H1 (cell line): ENCODE data around the gene RAPGEF6. TPM values are rescaled to one million over a fixed set of nuclear protein-coding genes. Genes with fewer than 3 reads are reported as not detected.

Source experiments
- CTCF ChIA-PET: fragments of 300-600 bp; sonication (Branson Sonifier 250); formaldehyde crosslinking; loops from one replicate; lab custom pipeline; 2021; ENCODE audit not compliant: partially characterized antibody; lab: Charles Lee
- POLR2A ChIA-PET: fragments of 300-600 bp; sonication (Branson Sonifier 250); formaldehyde crosslinking; loops from one replicate; lab custom pipeline; 2021; ENCODE audit warnings: inconsistent platforms; ENCODE audit not compliant: partially characterized antibody; lab: Charles Lee
- DNase-seq, 2 experiments: peaks; one replicate each; pipeline versions ENCODE4 v3.0.0 to v3.0.0-alpha.2; 2010 to 2022; ENCODE audit warnings: low spot score in 2 of 2, low read depth in 1 of 2, mixed read lengths in 1 of 2
- FAIRE-seq: peaks from 2 replicates; lab custom pipeline; 2011; peaks lifted over from hg19 to GRCh38; lab: Jason Lieb, UNC
- H2AFZ ChIP-seq: 2 replicates; pipeline ENCODE4 v1.8.1; 2012; ENCODE audit warnings: low read length, inconsistent platforms
- H2AK5ac ChIP-seq: 2 replicates; pipeline ENCODE4 v1.6.1; 2013; ENCODE audit warnings: low read depth, low read length
- H2BK120ac ChIP-seq: replicated peaks from 2 replicates; pipeline ENCODE3; 2013; ENCODE audit warnings: low read depth, low read length, inconsistent platforms
- H2BK12ac ChIP-seq: 2 replicates; pipeline ENCODE4 v1.6.1; 2013; ENCODE audit warnings: low read depth, low read length
- H2BK15ac ChIP-seq: 2 replicates; pipeline ENCODE4 v1.6.1; 2013; ENCODE audit warnings: low read length
- H2BK20ac ChIP-seq: 2 replicates; pipeline ENCODE4 v1.6.1; 2013; ENCODE audit warnings: low read length
- H2BK5ac ChIP-seq: 2 replicates; pipeline ENCODE4 v1.6.1; 2013; ENCODE audit warnings: low read depth, low read length
- H3K14ac ChIP-seq: 2 replicates; pipeline ENCODE4 v1.6.1; 2013; ENCODE audit warnings: inconsistent platforms; ENCODE audit not compliant: insufficient read length
- H3K18ac ChIP-seq: 2 replicates; pipeline ENCODE4 v1.6.1; 2013; ENCODE audit warnings: low read length; ENCODE audit errors: extremely low read depth
- H3K23ac ChIP-seq: 2 replicates; pipeline ENCODE4 v1.6.1; 2013; ENCODE audit warnings: inconsistent platforms; ENCODE audit not compliant: insufficient read length
- H3K23me2 ChIP-seq: 2 replicates; pipeline ENCODE4 v1.6.1; 2013; ENCODE audit warnings: low read depth, low read length
- H3K27ac ChIP-seq: 2 replicates; pipeline ENCODE4 v1.6.1; 2011; ENCODE audit warnings: low read depth, low read length, inconsistent platforms
- H3K27me3 ChIP-seq, 4 experiments: replicated peaks in 1 of 4; 1 replicate in 1 of 4; 2 replicates in 3 of 4; pipeline versions ENCODE4 v1.6.1 to v1.8.1; 2011 to 2013; ENCODE audit warnings: low read length in 3 of 4, mild to moderate bottlenecking in 3 of 4, inconsistent platforms in 2 of 4, mixed read lengths in 2 of 4, moderate library complexity in 1 of 4; ENCODE audit not compliant: control insufficient read depth in 3 of 4, insufficient read depth in 3 of 4; ENCODE audit errors: extremely low read depth in 1 of 4
- H3K36me3 ChIP-seq, 4 experiments: 2 replicates each; pipeline versions ENCODE4 v1.6.1 to v1.8.1; 2011 to 2013; ENCODE audit warnings: mild to moderate bottlenecking in 4 of 4, low read length in 3 of 4, moderate library complexity in 2 of 4, control low read depth in 1 of 4, inconsistent platforms in 1 of 4; ENCODE audit not compliant: insufficient read depth in 4 of 4, control insufficient read depth in 2 of 4
- H3K4ac ChIP-seq: replicated peaks from 2 replicates; pipeline ENCODE3; 2013; ENCODE audit warnings: low read length, low read depth, mixed read lengths, inconsistent platforms; ENCODE audit not compliant: insufficient read length
- H3K4me1 ChIP-seq, 4 experiments: replicated peaks in 1 of 4; 1 replicate in 1 of 4; 2 replicates in 3 of 4; pipeline versions ENCODE4 v1.6.1 to v1.8.1; 2011 to 2013; ENCODE audit warnings: low read length in 3 of 4, inconsistent platforms in 2 of 4, mixed read lengths in 1 of 4; ENCODE audit not compliant: insufficient read depth in 4 of 4, control insufficient read depth in 3 of 4
- H3K4me2 ChIP-seq, 2 experiments: 2 replicates each; pipeline versions ENCODE4 v1.6.1 to v1.8.1; 2011 to 2013; ENCODE audit warnings: low read depth in 2 of 2, low read length in 2 of 2, control low read depth in 1 of 2, inconsistent platforms in 1 of 2, mild to moderate bottlenecking in 1 of 2; ENCODE audit not compliant: insufficient read depth in 1 of 2
- H3K4me3 ChIP-seq, 4 experiments: fragments of 200-600, 300-600 bp in 1 of 4; sonication (generic), shearing (Covaris generic), sonication (Bioruptor Twin) in 1 of 4; 2 replicates each; pipeline versions ENCODE4 v1.5.1 to v1.8.1; 2011 to 2016; ENCODE audit warnings: low read length in 4 of 4, low read depth in 3 of 4, control low read depth in 2 of 4, inconsistent platforms in 2 of 4, mild to moderate bottlenecking in 2 of 4, mixed read lengths in 1 of 4, moderate library complexity in 1 of 4; ENCODE audit not compliant: insufficient read depth in 2 of 4; ENCODE audit errors: extremely low read depth in 1 of 4
- H3K56ac ChIP-seq: replicated peaks from 2 replicates; pipeline ENCODE3; 2013; ENCODE audit warnings: low read depth, mild to moderate bottlenecking, mixed read lengths, low read length, inconsistent platforms; ENCODE audit not compliant: insufficient read length
- H3K79me1 ChIP-seq: 2 replicates; pipeline ENCODE4 v1.6.1; 2013; ENCODE audit warnings: low read depth, low read length, control low read depth
- H3K79me2 ChIP-seq, 2 experiments: 2 replicates each; pipeline versions ENCODE4 v1.6.1 to v1.8.1; 2012 to 2013; ENCODE audit warnings: low read length in 2 of 2, mild to moderate bottlenecking in 2 of 2, inconsistent platforms in 1 of 2; ENCODE audit not compliant: insufficient read depth in 2 of 2, control insufficient read depth in 1 of 2
- H3K9ac ChIP-seq, 4 experiments: replicated peaks in 1 of 4; 1 replicate in 1 of 4; 2 replicates in 3 of 4; pipeline versions ENCODE4 v1.6.1 to v1.8.1; 2011 to 2013; ENCODE audit warnings: low read depth in 3 of 4, low read length in 3 of 4, control low read depth in 2 of 4, mild to moderate bottlenecking in 2 of 4, moderate library complexity in 2 of 4, inconsistent platforms in 1 of 4; ENCODE audit errors: extremely low read depth in 1 of 4
- H3K9me3 ChIP-seq, 2 experiments: 2 replicates each; pipeline versions ENCODE4 v1.6.1 to v1.8.1; 2012 to 2013; ENCODE audit warnings: mild to moderate bottlenecking in 2 of 2, moderate library complexity in 2 of 2, control low read depth in 1 of 2, inconsistent platforms in 1 of 2, low read depth in 1 of 2, low read length in 1 of 2, mixed read lengths in 1 of 2; ENCODE audit not compliant: insufficient read depth in 2 of 2
- H4K20me1 ChIP-seq, 2 experiments: replicated peaks in 1 of 2; 2 replicates each; pipeline versions ENCODE3 to v1.8.1; 2011 to 2013; ENCODE audit warnings: inconsistent platforms in 2 of 2, low read length in 2 of 2, mild to moderate bottlenecking in 1 of 2; ENCODE audit not compliant: insufficient read depth in 2 of 2, control insufficient read depth in 1 of 2
- H4K5ac ChIP-seq: 2 replicates; pipeline ENCODE4 v1.6.1; 2013; ENCODE audit warnings: low read length, low read depth, mixed read lengths, inconsistent platforms; ENCODE audit not compliant: insufficient read length
- H4K8ac ChIP-seq: 2 replicates; pipeline ENCODE4 v1.8.0; 2013; ENCODE audit warnings: mild to moderate bottlenecking, moderate library complexity, low read length, inconsistent platforms; ENCODE audit not compliant: insufficient read depth; ENCODE audit errors: extremely low read depth
- H4K91ac ChIP-seq: replicated peaks from 2 replicates; pipeline ENCODE3; 2013; ENCODE audit warnings: low read length, mixed read lengths, inconsistent platforms; ENCODE audit not compliant: insufficient read length
- CBX8 ChIP-seq: fragments of 300-800, 300-1000 bp; sonication (generic); IDR thresholded peaks from 2 replicates; pipeline ENCODE4 v1.7.1; 2016; ENCODE audit warnings: low read depth, low read length, borderline replicate concordance
- GTF2F1 ChIP-seq: IDR thresholded peaks from 2 replicates; pipeline ENCODE4 v1.6.1; 2012; ENCODE audit warnings: low read depth, low read length, improper control_type of control experiment, borderline replicate concordance
- JUN ChIP-seq: IDR thresholded peaks from 2 replicates; pipeline ENCODE4 v1.6.1; 2011; ENCODE audit warnings: low read depth, mild to moderate bottlenecking, improper control_type of control experiment, low read length
- MAX ChIP-seq: IDR thresholded peaks from 2 replicates; pipeline ENCODE4 v1.6.1; 2012; ENCODE audit warnings: inconsistent platforms
- RFX5 ChIP-seq: IDR thresholded peaks from 2 replicates; pipeline ENCODE4 v1.6.1; 2011; ENCODE audit warnings: low read depth, low read length, improper control_type of control experiment, borderline replicate concordance
- SIRT6 ChIP-seq: IDR thresholded peaks from one replicate; pipeline ENCODE4 v1.7.1; 2012; ENCODE audit warnings: low read length, inconsistent platforms
- SP2 ChIP-seq: IDR thresholded peaks from 2 replicates; pipeline ENCODE4 v1.6.1; 2012; ENCODE audit warnings: mild to moderate bottlenecking, low read length, inconsistent platforms
- SUZ12 ChIP-seq: fragments of 200-600 bp; sonication (generic); IDR thresholded peaks from 2 replicates; pipeline ENCODE4 v1.6.1; 2012; ENCODE audit warnings: mild to moderate bottlenecking, inconsistent platforms, low read length, moderate library complexity, mixed read lengths
- TAF7 ChIP-seq: optimal IDR thresholded peaks from 2 replicates; pipeline ENCODE3; 2011; ENCODE audit warnings: low read depth, mild to moderate bottlenecking, inconsistent platforms, low read length, moderate library complexity, borderline replicate concordance
- TCF12 ChIP-seq: IDR thresholded peaks from 2 replicates; pipeline ENCODE4 v1.6.1; 2011; ENCODE audit warnings: low read depth, mild to moderate bottlenecking, low read length
- TEAD4 ChIP-seq: IDR thresholded peaks from 2 replicates; pipeline ENCODE4 v1.6.1; 2012; ENCODE audit warnings: low read depth, low read length, inconsistent platforms, mixed read lengths
- USF2 ChIP-seq: IDR thresholded peaks from 2 replicates; pipeline ENCODE4 v1.6.1; 2011; ENCODE audit warnings: low read length, improper control_type of control experiment
- YY1 ChIP-seq: IDR thresholded peaks from 2 replicates; pipeline ENCODE4 v1.6.1; 2011; ENCODE audit warnings: low read depth, mild to moderate bottlenecking, low read length
- ZNF274 ChIP-seq: IDR thresholded peaks from 2 replicates; pipeline ENCODE4 v1.7.0; 2012; ENCODE audit warnings: low read length, borderline replicate concordance; ENCODE audit errors: extremely low read depth
- WGBS, 2 experiments: shearing (Covaris generic) in 1 of 2; methylation state at CpG; one replicate each; pipeline versions ENCODE4 v1.1.6 to v1.1.7; 2013 to 2015; ENCODE audit warnings: low lambda C conversion rate in 2 of 2, mixed read lengths in 2 of 2, inconsistent platforms in 1 of 2, low coverage in 1 of 2, missing lambda C conversion rate in 1 of 2; ENCODE audit not compliant: insufficient replicate concordance in 2 of 2, insufficient coverage in 1 of 2, insufficient read length in 1 of 2; ENCODE audit errors: extremely low coverage in 1 of 2, missing lambda C conversion rate in 1 of 2; 5-methylcytosine and 5-hydroxymethylcytosine counted together
- polyA plus RNA-seq, 7 experiments: library from polyadenylated mRNA; depleted of rRNA in 3 of 7; stranded (reverse) in 5 of 7; unstranded in 2 of 7; fragments of >200 nt in 5 of 7; fragments of 200-250 nt in 2 of 7; gene quantifications; 1 replicate in 5 of 7; 2 replicates in 1 of 7; 4 replicates in 1 of 7; pipeline versions ENCODE4 v1.2.1 to v1.2.3, GENCODE V29; 2011 to 2013; ENCODE audit warnings: missing spikeins in 2 of 7, mixed read lengths in 2 of 7
- total RNA-seq: library from RNA; stranded (reverse); fragmentation: NEBNext Ultra II Directional; extraction: Animal tissue kit (Norgen Biotek cat#: 25700); gene quantifications from 2 replicates; pipeline ENCODE4 v1.2.1, GENCODE V29; 2021

The RAPGEF6 gene
- total and polyA plus RNA-seq, 2 of the 8 experiments (the other 6 are each of a cell fraction or from before 2014, with no cell fraction given), result 4.8 to 20.0 TPM

- no peak overlapping the region for H3K4ac ChIP-seq
- H3K9me3 ChIP-seq, result no peaks in the 10 kb centered on the region
- no peak overlapping the region for H4K8ac ChIP-seq
- no peak overlapping the region for H3K18ac ChIP-seq
- H4K5ac ChIP-seq, result no peak overlapping the region
- CTCF ChIA-PET, result interaction anchor here (0.5 to 2.8 kb wide), 42 partner anchors 8 to 1671 kb away, joined by 3 to 21 read pairs (median 4); partner anchors contain the start of genes CDC42SE2 and HINT1
- no peak overlapping the region for H3K9ac ChIP-seq
- no peak overlapping the region for H4K91ac ChIP-seq
- no peak overlapping the region for H3K56ac ChIP-seq
- H2BK5ac ChIP-seq, result no peak overlapping the region
- WGBS, 2 experiments, result 88% methylated on average over 2 of the region's 2 CpGs; no CpG with 5 or more reads in 1 of the 2 experiments
- no peak overlapping the region for H3K4me3 ChIP-seq
- no peaks in the 10 kb centered on the region for H3K23me2 ChIP-seq
- no peak overlapping the region for H2AFZ ChIP-seq
- H3K4me1 ChIP-seq, result peaks cover 0 to 4% (median 0%) of the 10 kb centered on the region in 4 experiments; a peak in 1 of 7 replicates
- H3K27ac ChIP-seq, result no peak overlapping the region
- H3K27me3 ChIP-seq, result no peaks in the 10 kb centered on the region
- H2BK120ac ChIP-seq, result no peak overlapping the region
- no peak overlapping the region for H3K4me2 ChIP-seq
- no peak overlapping the region for H2AK5ac ChIP-seq
- H3K23ac ChIP-seq, result no peak overlapping the region
- H3K36me3 ChIP-seq, result no peaks in the 10 kb centered on the region
- H4K20me1 ChIP-seq, result peaks cover 0 to 6% of the 10 kb centered on the region in 2 experiments
- no peak overlapping the region for H3K14ac ChIP-seq
- no peak for FAIRE-seq
- H2BK20ac ChIP-seq, result no peak overlapping the region
- H3K79me1 ChIP-seq, result no peaks in the 10 kb centered on the region
- POLR2A ChIA-PET, result interaction anchor here (1.2 kb wide), 1 partner anchor 69 kb away, joined by 4 read pairs; no protein-coding TSS in a partner anchor
- H3K79me2 ChIP-seq, result 0 out of 4 replicates have a peak, but pooled peaks cover 0 to 2% of the 10 kb centered on the region in 2 experiments
- no peak overlapping the region for H2BK15ac ChIP-seq
- DNase-seq, result no peak
- H2BK12ac ChIP-seq, result no peak overlapping the region
- TF ChIP-seq GTF2F1 (no peak), SIRT6 (no peak), TAF7 (no peak), USF2 (no peak), MAX (no peak), JUN (no peak), TEAD4 (no peak), TCF12 (no peak), ZNF274 (no peak), YY1 (no peak), SUZ12 (no peak), RFX5 (no peak), SP2 (no peak), CBX8 (no peak)
Measured at GRCh38 chr5:131381777-131382176, 253.3 kb downstream of the RAPGEF6 start.
